Mucosa of descending colon (tissue), 3 donors: Measurements from ENCODE around the gene TSPEAR. TPM values are rescaled to one million over a fixed set of nuclear protein-coding genes. Genes with fewer than 3 reads are reported as not detected.
A peak's percentile ranks its signal among the peaks of the same experiment; 100 is the strongest.

Experiments used
- ATAC-seq: fragments of 200-7000 bp; cut with Tn5 transposase; one replicate; pipeline ENCODE4 v1.9.1; 2020; ENCODE audit warnings: mild to moderate bottlenecking, moderate library complexity
- DNase-seq, 3 donors: peaks; one replicate each; pipeline ENCODE4 v3.0.0-alpha.2; 2020
- H3K36me3 ChIP-seq: fragments of 200-600 bp; one replicate; pipeline ENCODE4 v1.8.0; 2021; ENCODE audit warnings: low read depth, mild to moderate bottlenecking
- H3K4me1 ChIP-seq: fragments of 200-600 bp; one replicate; pipeline ENCODE4 v1.8.0; 2021; ENCODE audit warnings: low read depth, mild to moderate bottlenecking
- H3K4me3 ChIP-seq: fragments of 200-600 bp; one replicate; pipeline ENCODE4 v1.8.0; 2021; ENCODE audit warnings: mild to moderate bottlenecking
- H3K9me3 ChIP-seq: fragments of 200-600 bp; one replicate; pipeline ENCODE4 v1.8.0; 2021; ENCODE audit warnings: mild to moderate bottlenecking
- intact Hi-C, 2 donors: fragments of 100-400 bp; cut with DNase I in 1 of 2; cut with micrococcal nuclease in 1 of 2; formaldehyde crosslinking; loops; one replicate each; pipeline versions ENCODE4 v1.11.0 to v1.11.1; 2022; cut with DNase I, micrococcal nuclease
- total RNA-seq, 3 donors: library from RNA; stranded (reverse); fragmentation: NEBNext Ultra II Directional in 2 of 3; extraction: Animal tissue kit (Norgen Biotek cat#: 25700) in 2 of 3; gene quantifications; one replicate each; pipeline versions ENCODE4 v1.2.1 to v1.2.4, GENCODE V29; 2021 to 2023
- TF ChIP-seq, protein P1 (sequence below): fragments of 200-600 bp; IDR thresholded peaks from one replicate; pipeline ENCODE4 v1.8.0; 2022; ENCODE audit warnings: antibody characterized with exemption, mild to moderate bottlenecking
- donor health status: DM: no; HTN: no; CAD: no; lungs with moderate emphysema.
- donor health status: DM: no; HTN: no; CAD: no.
- donor health status: DM: no; HTN: yes; CAD: no.

The TSPEAR gene
- total RNA-seq, 3 donors from 2014 or later = 0.28 TPM; not detected in 2

DNA sequence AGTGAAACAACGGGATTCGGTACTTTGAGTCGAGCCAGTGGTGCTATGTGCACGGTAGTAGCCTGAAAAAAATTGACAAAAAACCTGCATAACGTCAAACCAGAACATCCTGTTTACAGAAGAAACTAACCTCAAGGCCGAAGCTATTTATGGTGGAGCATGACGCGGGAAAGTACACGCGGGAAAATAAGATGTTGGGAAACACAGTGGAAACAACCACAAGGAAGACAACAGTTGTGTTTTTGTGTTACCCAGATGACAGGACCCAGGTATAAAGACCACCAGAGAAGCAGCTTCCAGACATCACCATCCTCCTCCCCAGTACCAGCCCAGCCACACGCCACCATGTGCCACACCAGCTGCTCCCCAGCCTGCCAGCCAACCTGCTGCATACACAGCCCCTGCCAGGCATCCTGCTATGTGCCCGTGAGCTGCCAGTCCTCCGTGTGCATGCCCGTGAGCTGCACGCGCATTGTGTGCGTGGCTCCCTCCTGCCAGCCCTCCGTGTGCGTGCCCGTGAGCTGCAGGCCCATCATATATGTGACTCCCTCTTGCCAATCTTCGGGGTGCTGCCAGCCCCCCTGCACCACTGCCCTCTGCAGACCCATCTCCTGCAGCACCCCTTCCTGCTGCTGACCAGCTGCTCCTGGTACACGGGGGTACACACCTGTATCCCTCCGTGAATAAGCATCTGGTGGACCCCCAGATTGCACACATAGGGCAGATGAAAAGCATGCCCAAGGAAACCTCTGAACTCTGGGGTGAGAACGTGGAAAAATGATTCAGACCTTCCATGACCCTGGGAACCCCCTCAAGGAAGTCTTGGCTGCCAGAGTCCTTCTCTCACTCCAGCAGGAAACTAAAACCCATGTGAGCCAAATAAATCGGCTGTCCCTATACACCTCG lies 53.5 kb downstream of the TSPEAR start, which contains the start of gene KRTAP12-3:
Gene KRTAP12-3, plus strand, starts transcription at position 298 of the 906 bp plus-strand sequence. Its CDS starts 48 bp downstream, at position 346.
- ATAC-seq = peak; percentile 70
- H3K4me3 ChIP-seq = no peak within 1 kb of the TSS
- no peak for DNase-seq
- intact Hi-C loops = no loop called here
- H3K9me3 ChIP-seq = no peaks in the 10 kb centered on the region
- TF ChIP-seq, protein P1, sequence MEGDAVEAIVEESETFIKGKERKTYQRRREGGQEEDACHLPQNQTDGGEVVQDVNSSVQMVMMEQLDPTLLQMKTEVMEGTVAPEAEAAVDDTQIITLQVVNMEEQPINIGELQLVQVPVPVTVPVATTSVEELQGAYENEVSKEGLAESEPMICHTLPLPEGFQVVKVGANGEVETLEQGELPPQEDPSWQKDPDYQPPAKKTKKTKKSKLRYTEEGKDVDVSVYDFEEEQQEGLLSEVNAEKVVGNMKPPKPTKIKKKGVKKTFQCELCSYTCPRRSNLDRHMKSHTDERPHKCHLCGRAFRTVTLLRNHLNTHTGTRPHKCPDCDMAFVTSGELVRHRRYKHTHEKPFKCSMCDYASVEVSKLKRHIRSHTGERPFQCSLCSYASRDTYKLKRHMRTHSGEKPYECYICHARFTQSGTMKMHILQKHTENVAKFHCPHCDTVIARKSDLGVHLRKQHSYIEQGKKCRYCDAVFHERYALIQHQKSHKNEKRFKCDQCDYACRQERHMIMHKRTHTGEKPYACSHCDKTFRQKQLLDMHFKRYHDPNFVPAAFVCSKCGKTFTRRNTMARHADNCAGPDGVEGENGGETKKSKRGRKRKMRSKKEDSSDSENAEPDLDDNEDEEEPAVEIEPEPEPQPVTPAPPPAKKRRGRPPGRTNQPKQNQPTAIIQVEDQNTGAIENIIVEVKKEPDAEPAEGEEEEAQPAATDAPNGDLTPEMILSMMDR = no peak
- H3K36me3 ChIP-seq = no peaks in the 10 kb centered on the region
- no peaks in the 10 kb centered on the region for H3K4me1 ChIP-seq

DNA sequence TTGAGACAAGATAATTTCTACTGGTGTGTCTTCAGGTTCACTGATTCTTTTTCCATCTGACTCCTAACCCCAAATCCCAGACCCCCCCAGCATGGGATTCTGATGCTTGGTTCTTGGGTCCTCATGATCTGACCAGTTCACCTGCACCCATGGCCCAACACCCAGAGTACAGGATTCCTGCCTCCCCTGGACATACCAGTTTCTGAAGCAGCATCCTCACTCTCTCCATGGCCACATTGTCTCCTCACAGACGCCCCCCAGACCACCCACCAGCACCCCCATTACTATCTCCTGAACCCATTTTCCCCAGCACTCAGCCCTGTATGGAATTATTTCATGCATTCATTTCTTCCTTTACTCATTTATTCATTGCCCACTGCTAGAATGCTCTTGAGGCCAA lies 54.5 kb downstream of the TSPEAR start:
- Histone ChIP-seq H3K36me3 (no peaks in the 10 kb centered on the region), H3K9me3 (no peaks in the 10 kb centered on the region), H3K4me1 (no peaks in the 10 kb centered on the region), H3K4me3 (no peak overlapping the region)
- intact Hi-C loops = no loop called here
- no peak for ATAC-seq
- TF ChIP-seq, protein P1 = no peak
- no peak for DNase-seq

DNA sequence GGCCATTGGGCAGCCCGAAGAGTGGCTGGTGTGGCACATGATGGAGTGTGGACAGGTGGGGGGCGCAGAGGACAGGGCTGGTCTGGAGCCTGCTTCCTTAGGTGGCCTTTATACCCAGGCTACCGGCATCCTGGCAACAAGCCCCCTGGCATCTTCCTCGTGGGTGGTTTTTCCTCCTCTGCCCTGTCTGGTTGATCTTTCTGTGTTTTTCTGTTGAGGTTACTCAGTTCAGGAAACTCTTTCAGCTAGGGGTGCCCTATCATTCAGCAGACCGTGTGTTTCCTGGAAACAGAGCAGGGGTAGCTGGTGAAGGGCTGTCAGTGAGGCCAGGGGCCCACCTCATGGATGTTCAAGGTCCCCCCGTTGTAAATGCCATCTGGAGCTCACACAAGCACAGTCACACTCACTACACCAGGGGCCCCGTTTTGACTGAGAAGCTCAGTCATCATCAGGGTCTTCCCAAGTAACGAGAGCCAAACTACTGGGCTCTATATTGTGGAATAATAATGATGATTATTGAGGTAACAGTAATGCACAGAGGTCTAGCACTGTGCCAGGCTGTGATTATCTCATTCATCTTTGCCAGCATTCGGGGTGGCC lies 56.7 kb downstream of the TSPEAR start, which contains the start of gene KRTAP12-4:
Gene KRTAP12-4, minus strand, starts transcription at position 84 of the 600 bp plus-strand sequence. Its CDS starts 45 bp downstream, at position 39.
- ATAC-seq = no peak
- TF ChIP-seq, protein P1 = no peak
- no peaks in the 10 kb centered on the region for H3K9me3 ChIP-seq
- intact Hi-C loops = no loop called here
- DNase-seq = no peak
- no peaks in the 10 kb centered on the region for H3K36me3 ChIP-seq
- no peak within 1 kb of the TSS for H3K4me3 ChIP-seq
- no peaks in the 10 kb centered on the region for H3K4me1 ChIP-seq

DNA sequence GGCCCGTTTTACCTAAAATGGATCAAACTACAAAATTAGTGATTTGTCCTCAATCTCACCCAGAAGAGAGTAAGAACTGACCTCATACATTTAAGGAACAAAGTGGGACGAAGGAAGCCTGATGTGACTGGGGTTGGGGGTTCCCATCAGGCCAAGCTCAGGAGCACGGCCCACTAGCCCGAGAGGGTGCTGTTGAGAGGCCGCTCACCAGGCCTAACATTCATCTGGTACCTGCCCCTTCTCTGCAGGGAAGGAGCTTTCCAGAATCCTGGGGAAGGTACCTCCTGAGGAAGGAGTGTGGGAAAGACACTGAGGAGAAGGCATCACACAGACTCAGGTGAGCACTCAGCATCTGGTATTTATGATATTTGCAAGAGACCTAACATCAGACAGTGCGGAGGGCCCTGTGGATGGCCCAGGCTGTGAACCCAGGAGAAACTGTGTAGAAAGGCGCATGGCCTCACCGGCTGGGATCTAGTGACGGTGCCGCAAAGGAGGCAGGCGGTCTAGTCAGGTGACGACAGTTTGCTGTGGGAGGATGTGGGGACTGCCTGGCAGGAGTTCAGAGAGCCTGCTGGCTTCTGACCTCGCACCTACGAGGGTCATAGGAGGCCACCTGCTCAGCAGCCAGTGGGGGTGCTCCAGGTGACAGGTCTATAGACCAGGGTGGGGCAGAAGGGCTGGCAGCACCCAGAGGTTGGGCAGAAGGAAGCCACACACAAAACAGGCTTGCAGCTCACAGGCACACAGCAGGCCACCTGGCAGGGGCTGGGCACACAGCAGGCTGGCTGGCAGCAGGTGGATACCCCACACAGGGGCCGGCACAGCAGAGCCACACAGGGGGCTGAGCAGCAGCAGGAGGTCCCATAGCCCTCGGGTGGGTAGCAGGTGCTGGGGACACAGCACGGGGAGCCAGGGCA lies 57.5 kb downstream of the TSPEAR start:
- no peak overlapping the region for H3K4me3 ChIP-seq
- no peaks in the 10 kb centered on the region for H3K4me1 ChIP-seq
- intact Hi-C loops = no loop called here
- H3K9me3 ChIP-seq = no peaks in the 10 kb centered on the region
- DNase-seq (peak in 2 of 3 donors; percentile 8 to 33), ATAC-seq (peak; percentile 53)
- TF ChIP-seq, protein P1 = no peak
- H3K36me3 ChIP-seq = no peaks in the 10 kb centered on the region

DNA sequence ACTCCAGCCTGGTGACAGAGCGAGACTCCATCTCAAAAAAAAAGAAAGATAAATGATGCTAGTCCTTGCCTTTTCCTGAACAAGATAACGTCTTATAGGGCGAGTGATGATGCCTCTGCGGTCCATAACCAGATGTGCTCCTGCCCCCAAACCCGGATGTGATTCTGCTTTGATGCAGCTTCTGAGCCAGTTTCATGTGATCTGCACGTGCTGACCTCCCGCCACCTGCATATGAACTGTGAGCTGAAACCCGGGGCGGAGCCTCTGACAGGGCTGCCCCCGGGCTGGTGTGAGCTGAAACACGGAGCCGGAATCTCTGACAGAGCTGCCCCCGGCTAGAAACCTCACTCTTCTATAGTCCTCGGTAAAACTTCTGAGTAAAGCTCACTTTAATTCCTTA lies 58.2 kb downstream of the TSPEAR start:
- Histone ChIP-seq H3K4me3 (no peak overlapping the region), H3K9me3 (no peaks in the 10 kb centered on the region), H3K36me3 (no peaks in the 10 kb centered on the region), H3K4me1 (no peaks in the 10 kb centered on the region)
- DNase-seq (no peak), ATAC-seq (no peak)
- TF ChIP-seq, protein P1 = no peak
- intact Hi-C loops = no loop called here
